Measurements from ENCODE around the gene FGD5. TPM values are rescaled to one million over a fixed set of nuclear protein-coding genes. Genes with fewer than 3 reads are reported as not detected.
A peak's percentile ranks its signal among the peaks of the same experiment; 100 is the strongest.
"Not testable (repeated sequence)": the region's sequence is repeated elsewhere in the genome, so short reads cannot be mapped to it uniquely, and the experiment has no call there.

FGD5 gene
- total RNA-seq, 4 donors from 2014 or later: 0.80 to 12.0 (median 3.9) TPM

DNA sequence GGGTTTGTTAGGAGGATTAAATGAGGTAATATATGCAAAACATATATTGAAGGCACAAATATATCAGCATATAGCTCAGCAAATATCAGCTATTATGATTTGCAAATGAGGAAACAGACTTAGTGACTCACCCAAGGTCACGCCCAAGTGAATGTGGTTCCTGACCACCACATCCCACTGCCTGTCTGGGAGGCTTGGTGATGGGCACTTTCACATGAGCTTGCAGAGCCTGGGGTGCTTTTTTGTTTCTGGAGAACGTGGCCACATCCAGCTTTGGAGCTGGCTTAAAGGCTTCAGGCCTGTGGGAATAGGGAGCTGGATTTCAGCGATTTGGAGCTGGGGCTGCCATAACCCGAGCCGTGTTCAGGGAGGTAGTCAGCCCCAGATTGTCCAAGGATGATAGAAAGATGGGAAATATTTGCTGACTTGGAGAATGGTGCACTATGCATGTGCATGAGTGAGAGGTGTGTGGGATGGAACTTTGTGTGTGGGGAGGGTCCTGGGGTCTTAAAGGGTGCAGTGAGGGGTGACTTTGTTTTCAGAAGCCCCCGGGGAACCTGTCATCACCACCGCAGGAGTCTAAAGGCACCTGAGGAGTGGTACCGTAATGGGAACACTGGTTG lies 12.0 kb upstream of the FGD5 start:
- DNase-seq: no peak
- H3K4me1 ChIP-seq: peaks cover 0 to 57% (median 6%) of the 10 kb centered on the region in 3 donors
- 56 to 68% methylated on average over 6 to 7 of the region's 8 CpGs for WGBS, 2 donors
- no peaks in the 10 kb centered on the region for H3K9me3 ChIP-seq
- intact Hi-C loops (cut with DNase I): no loop called here
- no peaks in the 10 kb centered on the region for H3K36me3 ChIP-seq
- no peak for TF ChIP-seq POLR2A (IDR thresholded peaks at IDR 0.05)
- TF ChIP-seq, protein P1, sequence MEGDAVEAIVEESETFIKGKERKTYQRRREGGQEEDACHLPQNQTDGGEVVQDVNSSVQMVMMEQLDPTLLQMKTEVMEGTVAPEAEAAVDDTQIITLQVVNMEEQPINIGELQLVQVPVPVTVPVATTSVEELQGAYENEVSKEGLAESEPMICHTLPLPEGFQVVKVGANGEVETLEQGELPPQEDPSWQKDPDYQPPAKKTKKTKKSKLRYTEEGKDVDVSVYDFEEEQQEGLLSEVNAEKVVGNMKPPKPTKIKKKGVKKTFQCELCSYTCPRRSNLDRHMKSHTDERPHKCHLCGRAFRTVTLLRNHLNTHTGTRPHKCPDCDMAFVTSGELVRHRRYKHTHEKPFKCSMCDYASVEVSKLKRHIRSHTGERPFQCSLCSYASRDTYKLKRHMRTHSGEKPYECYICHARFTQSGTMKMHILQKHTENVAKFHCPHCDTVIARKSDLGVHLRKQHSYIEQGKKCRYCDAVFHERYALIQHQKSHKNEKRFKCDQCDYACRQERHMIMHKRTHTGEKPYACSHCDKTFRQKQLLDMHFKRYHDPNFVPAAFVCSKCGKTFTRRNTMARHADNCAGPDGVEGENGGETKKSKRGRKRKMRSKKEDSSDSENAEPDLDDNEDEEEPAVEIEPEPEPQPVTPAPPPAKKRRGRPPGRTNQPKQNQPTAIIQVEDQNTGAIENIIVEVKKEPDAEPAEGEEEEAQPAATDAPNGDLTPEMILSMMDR (IDR thresholded peaks at IDR 0.05): no peak
- peak overlapping the region in 2 of 4 donors; percentile 11 to 29 for H3K27ac ChIP-seq
- peaks cover 0 to 72% (median 8%) of the 10 kb centered on the region in 4 donors for H3K27me3 ChIP-seq
- H3K4me3 ChIP-seq: no peak overlapping the region

DNA sequence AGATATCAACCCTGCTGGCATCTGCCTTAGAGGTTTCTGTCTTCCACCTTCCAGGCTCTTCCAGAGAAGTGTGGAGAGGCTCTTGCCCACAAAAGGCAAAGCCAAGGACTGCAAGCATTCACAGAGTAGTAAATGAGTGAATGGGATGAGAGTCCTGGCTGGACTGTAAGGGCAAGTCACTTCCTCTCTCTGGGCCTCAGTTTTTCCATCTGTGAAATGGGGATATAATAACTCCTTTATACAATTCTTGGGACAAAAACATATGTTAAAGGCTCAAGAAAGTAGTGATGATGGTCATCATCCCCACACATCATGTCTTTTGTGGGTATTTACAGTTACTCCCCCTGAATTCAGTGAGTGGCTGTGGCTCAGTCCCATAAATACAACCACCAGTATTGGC lies 10.7 kb upstream of the FGD5 start:
- Histone ChIP-seq H3K4me1 (peaks cover 0 to 62% (median 4%) of the 10 kb centered on the region in 3 donors), H3K27me3 (peaks cover 0 to 85% (median 8%) of the 10 kb centered on the region in 4 donors), H3K9me3 (no peaks in the 10 kb centered on the region), H3K27ac (no peak overlapping the region), H3K4me3 (no peak overlapping the region), H3K36me3 (no peaks in the 10 kb centered on the region)
- intact Hi-C loops (cut with DNase I): no loop called here
- TF ChIP-seq, protein P1 (IDR thresholded peaks at IDR 0.05): no peak
- TF ChIP-seq POLR2A (IDR thresholded peaks at IDR 0.05): no peak
- DNase-seq: no peak

DNA sequence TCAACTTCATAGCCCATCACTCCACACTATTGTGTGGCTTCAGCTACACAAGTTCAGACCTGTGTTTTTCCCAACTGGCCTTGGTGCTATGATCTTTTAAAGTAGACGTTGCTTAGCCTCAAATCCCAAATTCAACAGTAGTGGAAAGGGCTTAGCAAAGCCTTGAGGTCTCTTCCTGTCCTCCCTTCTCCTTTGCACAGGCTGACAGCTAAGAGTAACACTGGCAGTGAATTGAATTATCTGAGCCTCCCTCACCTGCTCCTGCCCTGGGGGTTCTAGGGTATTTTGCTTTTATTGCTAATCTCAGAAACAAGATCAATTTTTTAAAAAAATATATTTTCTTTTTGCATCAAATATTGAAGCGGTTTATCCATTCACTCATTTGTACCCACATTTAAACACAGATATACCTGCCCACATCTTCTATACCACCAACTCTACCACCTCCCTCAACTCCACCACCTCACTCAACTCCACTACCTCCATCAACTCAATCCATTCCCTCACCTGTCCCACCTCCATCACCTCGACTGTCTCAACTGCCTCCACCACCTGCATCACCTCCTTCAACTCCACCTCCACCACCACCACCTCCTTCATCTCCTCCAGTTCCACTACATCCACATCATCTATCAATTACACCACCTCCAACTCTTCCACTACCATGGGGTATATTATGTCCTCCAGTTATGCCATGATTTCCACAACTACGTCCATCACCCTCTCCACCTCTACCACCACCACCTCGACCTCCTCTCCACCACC lies 10.1 kb upstream of the FGD5 start:
- H3K36me3 ChIP-seq: no peaks in the 10 kb centered on the region
- no peak overlapping the region for H3K27ac ChIP-seq
- WGBS, 2 donors: 73 to 75% methylated on average over 5 of the region's 5 CpGs
- no peak overlapping the region for H3K4me3 ChIP-seq
- no peaks in the 10 kb centered on the region for H3K9me3 ChIP-seq
- TF ChIP-seq, protein P1 (IDR thresholded peaks at IDR 0.05): no peak
- no peak for TF ChIP-seq POLR2A (IDR thresholded peaks at IDR 0.05)
- H3K27me3 ChIP-seq: peaks cover 0 to 88% (median 8%) of the 10 kb centered on the region in 4 donors
- peaks cover 0 to 62% (median 0%) of the 10 kb centered on the region in 3 donors for H3K4me1 ChIP-seq
- intact Hi-C loops (cut with DNase I): no loop called here
- DNase-seq: no peak

- H3K9me3 ChIP-seq; DNase-seq; intact Hi-C loops (cut with DNase I); H3K36me3 ChIP-seq: not testable (repeated sequence)
- Histone ChIP-seq H3K27me3 (peaks cover 0 to 91% (median 8%) of the 10 kb centered on the region in 4 donors), H3K4me3 (peak overlapping the region in 3 of 4 donors; percentile 28 to 74 (median 58)), H3K4me1 (peaks cover 0 to 62% (median 7%) of the 10 kb centered on the region in 3 donors), H3K27ac (peak overlapping the region; percentile 30 to 88 (median 72))
- 41 to 53% methylated on average over 2 to 3 of the region's 9 CpGs for WGBS, 2 donors
These were observed 9.2 kb upstream of the FGD5 start for GRCh38 chr3:14809611-14810010.

DNA sequence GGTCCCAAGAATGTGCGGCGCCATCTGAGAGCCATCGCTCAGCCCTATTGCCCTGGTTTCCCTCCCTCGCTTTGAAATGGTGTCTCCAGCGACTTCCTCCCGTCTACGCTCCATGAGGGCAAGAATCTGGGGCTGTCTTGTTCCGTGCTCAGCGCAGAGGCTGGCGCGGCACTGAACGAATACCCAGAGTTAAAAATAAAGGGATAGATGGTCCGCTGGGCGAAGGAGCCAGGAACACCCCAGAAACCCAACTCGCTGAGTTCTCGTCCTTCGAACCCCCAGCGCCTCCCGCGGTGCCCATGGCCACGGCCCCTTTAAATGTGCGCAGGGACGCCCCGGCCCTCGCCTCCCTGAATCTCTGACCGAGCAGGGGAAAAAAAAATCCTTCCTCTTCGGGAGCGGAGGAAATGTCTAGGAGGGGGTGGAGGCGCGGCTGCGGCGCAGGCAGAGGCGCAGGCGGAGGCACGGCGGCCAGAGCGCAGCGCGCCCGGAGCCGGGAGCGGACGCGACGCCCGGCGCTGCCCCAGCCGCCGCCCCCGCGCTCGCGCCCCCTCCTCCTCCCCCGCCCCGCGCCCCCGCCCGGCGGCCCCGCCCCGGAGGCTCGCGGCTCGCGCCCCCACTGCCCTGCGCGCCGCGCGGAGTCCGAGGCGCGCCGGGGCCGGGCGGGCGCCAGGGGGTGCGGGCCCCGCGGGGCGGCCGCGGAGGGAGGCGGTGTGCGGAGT lies 8.5 kb upstream of the FGD5 start:
- intact Hi-C loops (cut with DNase I): no loop called here
- no peak for DNase-seq
- H3K4me3 ChIP-seq: peak overlapping the region; percentile 20 to 74 (median 54)
- WGBS, 2 donors: 3 to 18% methylated on average over 6 to 11 of the region's 85 CpGs
- H3K36me3 ChIP-seq: no peaks in the 10 kb centered on the region
- peak overlapping the region; percentile 62 to 88 (median 76) for H3K27ac ChIP-seq
- TF ChIP-seq POLR2A (IDR thresholded peaks at IDR 0.05): no peak
- TF ChIP-seq, protein P1 (IDR thresholded peaks at IDR 0.05): no peak
- H3K9me3 ChIP-seq: no peaks in the 10 kb centered on the region
- peaks cover 0 to 89% (median 8%) of the 10 kb centered on the region in 4 donors for H3K27me3 ChIP-seq
- peaks cover 0 to 57% (median 7%) of the 10 kb centered on the region in 3 donors for H3K4me1 ChIP-seq

Measured in esophagus squamous epithelium (tissue), 5 donors.